Heart right ventricle (tissue), 16 donors: ENCODE results near the gene NXPH2. TPM values are rescaled to one million over a fixed set of nuclear protein-coding genes. Genes with fewer than 3 reads are reported as not detected.
A peak's percentile ranks its signal among the peaks of the same experiment; 100 is the strongest.

Experiments used
- ATAC-seq, 8 donors: fragments of 200-7000 bp; cut with Tn5 transposase; one replicate each; pipeline ENCODE4 v1.9.1; 2020; ENCODE audit warnings: mild to moderate bottlenecking in 8 of 8, moderate library complexity in 8 of 8, moderate number of reproducible peaks in 1 of 8
- DNase-seq, 2 donors: peaks; one replicate each; pipeline ENCODE4 v3.0.0-alpha.2; 2020
- H3K27ac ChIP-seq, 10 donors: fragments of 200-600 bp; sonication (generic) in 2 of 10; one replicate each; pipeline versions ENCODE4 v1.5.0 to v1.8.0; 2020 to 2022; ENCODE audit warnings: mild to moderate bottlenecking in 3 of 10
- H3K27me3 ChIP-seq, 7 donors: fragments of 200-600 bp; one replicate each; pipeline ENCODE4 v1.8.0; 2021 to 2022; ENCODE audit warnings: mild to moderate bottlenecking in 2 of 7
- H3K36me3 ChIP-seq, 9 donors: fragments of 200-600 bp; sonication (generic) in 1 of 9; one replicate each; pipeline versions ENCODE4 v1.5.0 to v1.8.0; 2020 to 2022; ENCODE audit warnings: mild to moderate bottlenecking in 2 of 9
- H3K4me1 ChIP-seq, 9 donors: fragments of 200-600 bp; sonication (generic) in 1 of 9; one replicate each; pipeline versions ENCODE4 v1.5.0 to v1.8.0; 2020 to 2022; ENCODE audit warnings: mild to moderate bottlenecking in 4 of 9
- H3K4me3 ChIP-seq, 10 donors: fragments of 200-600 bp; sonication (generic) in 2 of 10; one replicate each; pipeline versions ENCODE4 v1.5.0 to v1.8.0; 2020 to 2022; ENCODE audit warnings: mild to moderate bottlenecking in 7 of 10, moderate library complexity in 2 of 10
- H3K9me3 ChIP-seq, 11 donors: fragments of 200-600 bp in 10 of 11; sonication (generic) in 2 of 11; one replicate each; pipeline versions ENCODE4 v1.5.0 to v1.8.0; 2013 to 2022; ENCODE audit warnings: mild to moderate bottlenecking in 2 of 11, control low read depth in 1 of 11, moderate library complexity in 1 of 11
- WGBS, 2 donors: extraction: QIAGEN DNeasy Blood & Tissue Kit; methylation state at CpG; one replicate each; pipeline ENCODE4 v1.1.7; 2013; ENCODE audit warnings: inconsistent platforms in 1 of 2; 5-methylcytosine and 5-hydroxymethylcytosine counted together
- intact Hi-C, 10 donors: fragments of 100-400 bp; cut with DNase I; formaldehyde crosslinking; loops; one replicate each; pipeline versions ENCODE4 v1.11.1 to v1.14.2; 2022
- polyA plus RNA-seq, 2 donors: library from polyadenylated mRNA; stranded (reverse); fragments of 200-250 nt; gene quantifications; one replicate each; pipeline ENCODE4 v1.2.3, GENCODE V29; 2013
- total RNA-seq, 10 donors: library from RNA; stranded (reverse); fragmentation: NEBNext Ultra II Directional in 3 of 10; extraction: Animal tissue kit (Norgen Biotek cat#: 25700) in 3 of 10; gene quantifications; one replicate each; pipeline versions ENCODE4 v1.2.1 to v1.2.4, GENCODE V29; 2021 to 2023
- TF ChIP-seq, protein P1 (sequence below), 9 donors: fragments of 200-600 bp; sonication (generic) in 2 of 9; IDR thresholded peaks; one replicate each; pipeline versions ENCODE4 v1.5.0 to v1.8.0; 2021 to 2022; ENCODE audit warnings: antibody characterized with exemption in 9 of 9, mild to moderate bottlenecking in 5 of 9, moderate library complexity in 1 of 9
- donor health status: Arrhythmogenic right ventricular cardiomyopathy.
- donor health status: ischemic (EF 13 %, LVEDD 7.1; RV severe dilation, severe dysfunction).
- donor health status: healthy with polysubstance abuse.
- donor health status: DM: no; HTN: yes; CAD: no.
- donor health status: DM: no; HTN: no; CAD: no.
- donor health status: ischemic (EF 25% LVEDD 6.9; RV normal size, moderate dysfunction).
- donor health status: ischemic (EF 25% LVEDD 5.7; RV mildly dilated, moderate dysfunction).
- donor health status: healthy.
- donor health status: DM: yes; HTN: yes; CAD: no.
- donor health status: Ischemic cardiomyopathy.
- donor health status: ischemic (EF 35%, LVEDD 5.7; RV mildly dilated, moderate dysfunction).
- donor health status: nonischemic (EF 11% LVEDD 7.7; RV severe dilation, severe dysfunction).
- donor health status: DM: yes; HTN: yes; CAD: no.
- donor health status: PGD.
- donor health status: ischemic (EF 29% LVEDD 5.4; RV normal size, mild dysfunction).
- donor health status: nonischemic (EF 23%, LVEDD 6.1; RV moderate dilation, normal function).

Gene NXPH2
- total and polyA plus RNA-seq, 12 donors = not detected

- no peak overlapping the region for H3K4me3 ChIP-seq
- DNase-seq = no peak
- no peak for ATAC-seq
- H3K27ac ChIP-seq = no peak overlapping the region
- H3K9me3 ChIP-seq = no peaks in the 10 kb centered on the region
- TF ChIP-seq, protein P1, sequence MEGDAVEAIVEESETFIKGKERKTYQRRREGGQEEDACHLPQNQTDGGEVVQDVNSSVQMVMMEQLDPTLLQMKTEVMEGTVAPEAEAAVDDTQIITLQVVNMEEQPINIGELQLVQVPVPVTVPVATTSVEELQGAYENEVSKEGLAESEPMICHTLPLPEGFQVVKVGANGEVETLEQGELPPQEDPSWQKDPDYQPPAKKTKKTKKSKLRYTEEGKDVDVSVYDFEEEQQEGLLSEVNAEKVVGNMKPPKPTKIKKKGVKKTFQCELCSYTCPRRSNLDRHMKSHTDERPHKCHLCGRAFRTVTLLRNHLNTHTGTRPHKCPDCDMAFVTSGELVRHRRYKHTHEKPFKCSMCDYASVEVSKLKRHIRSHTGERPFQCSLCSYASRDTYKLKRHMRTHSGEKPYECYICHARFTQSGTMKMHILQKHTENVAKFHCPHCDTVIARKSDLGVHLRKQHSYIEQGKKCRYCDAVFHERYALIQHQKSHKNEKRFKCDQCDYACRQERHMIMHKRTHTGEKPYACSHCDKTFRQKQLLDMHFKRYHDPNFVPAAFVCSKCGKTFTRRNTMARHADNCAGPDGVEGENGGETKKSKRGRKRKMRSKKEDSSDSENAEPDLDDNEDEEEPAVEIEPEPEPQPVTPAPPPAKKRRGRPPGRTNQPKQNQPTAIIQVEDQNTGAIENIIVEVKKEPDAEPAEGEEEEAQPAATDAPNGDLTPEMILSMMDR (IDR thresholded peaks at IDR 0.05) = no peak
- intact Hi-C loops = loop anchor here in 1 of 10 donors (10.0 kb wide), 1 partner anchor 915 kb away; no protein-coding TSS in a partner anchor
- 81 to 83% methylated on average over 3 of the region's 3 CpGs for WGBS, 2 donors
- peaks cover 0 to 5% (median 0%) of the 10 kb centered on the region in 7 donors for H3K27me3 ChIP-seq
- H3K4me1 ChIP-seq = peaks cover 0 to under 1% (median 0%) of the 10 kb centered on the region in 9 donors
- H3K36me3 ChIP-seq = no peaks in the 10 kb centered on the region
Observed at GRCh38 chr2:138819964-138820363, 39.8 kb upstream of the NXPH2 start.

- peaks cover 0 to 3% (median 0%) of the 10 kb centered on the region in 9 donors for H3K4me1 ChIP-seq
- intact Hi-C loops = no loop called here
- WGBS, 2 donors = 10 to 16% methylated on average over 1 of the region's 1 CpG
- no peak overlapping the region for H3K27ac ChIP-seq
- H3K9me3 ChIP-seq = no peaks in the 10 kb centered on the region
- no peak for DNase-seq
- no peak overlapping the region for H3K4me3 ChIP-seq
- ATAC-seq = no peak
- H3K27me3 ChIP-seq = peaks cover 0 to 12% (median 0%) of the 10 kb centered on the region in 7 donors
- no peaks in the 10 kb centered on the region for H3K36me3 ChIP-seq
- TF ChIP-seq, protein P1 (IDR thresholded peaks at IDR 0.05) = no peak
Observed at GRCh38 chr2:138818556-138818955, 38.4 kb upstream of the NXPH2 start.

DNA sequence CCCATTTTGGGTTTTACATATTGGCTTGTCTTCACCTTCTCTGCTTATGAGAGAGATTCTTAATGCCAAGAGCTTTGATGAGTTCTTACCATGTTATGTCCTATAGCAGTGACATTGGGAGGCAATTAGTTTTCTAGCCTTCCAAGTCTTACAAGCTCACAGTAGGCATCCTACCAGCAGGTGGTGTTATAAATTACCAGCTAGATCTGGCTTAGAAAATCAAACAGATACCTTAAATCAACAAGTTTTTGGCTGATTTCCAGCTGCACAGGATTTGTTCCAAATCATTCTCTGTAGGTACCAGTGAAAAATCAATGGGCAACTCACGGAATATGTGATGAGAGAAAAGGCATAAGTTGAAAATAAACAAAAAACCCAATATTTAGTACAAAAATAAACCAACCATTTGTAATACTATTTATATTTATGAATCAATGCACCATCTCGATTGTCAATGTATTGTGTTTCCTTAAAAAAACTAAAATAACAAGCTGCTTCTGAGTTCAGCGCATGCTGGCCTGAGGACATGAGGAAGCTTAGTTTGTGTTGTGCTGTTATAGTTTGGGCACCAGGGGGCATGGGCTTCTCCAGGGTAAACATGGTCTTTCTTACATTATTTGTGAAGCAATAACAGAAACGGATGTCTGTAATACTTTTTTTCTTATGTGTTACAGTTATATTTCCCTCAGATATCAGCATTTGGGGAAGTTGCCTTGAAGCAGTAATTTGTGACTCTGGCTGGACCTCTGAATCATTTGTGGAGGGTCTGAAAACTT is 34.1 kb upstream of the NXPH2 start:
- intact Hi-C loops = no loop called here
- Histone ChIP-seq H3K27me3 (peaks cover 0 to 7% (median 0%) of the 10 kb centered on the region in 7 donors), H3K9me3 (no peaks in the 10 kb centered on the region), H3K36me3 (no peaks in the 10 kb centered on the region), H3K27ac (no peak overlapping the region), H3K4me3 (no peak overlapping the region), H3K4me1 (peaks cover 0 to 3% (median 0%) of the 10 kb centered on the region in 9 donors)
- WGBS, 2 donors = 70 to 73% methylated on average over 4 of the region's 4 CpGs
- TF ChIP-seq, protein P1 (IDR thresholded peaks at IDR 0.05) = peak in 1 of 9 donors; percentile 45
- DNase-seq (no peak), ATAC-seq (no peak)

- Histone ChIP-seq H3K27ac (no peak overlapping the region), H3K9me3 (no peaks in the 10 kb centered on the region), H3K36me3 (no peaks in the 10 kb centered on the region), H3K4me3 (no peak overlapping the region), H3K4me1 (peaks cover 0 to 3% (median 0%) of the 10 kb centered on the region in 9 donors), H3K27me3 (peaks cover 0 to 7% (median 0%) of the 10 kb centered on the region in 7 donors)
- 88% methylated on average over 3 of the region's 3 CpGs for WGBS, 2 donors
- TF ChIP-seq, protein P1 (IDR thresholded peaks at IDR 0.05) = no peak
- intact Hi-C loops = no loop called here
- DNase-seq (no peak), ATAC-seq (no peak)
Observed at GRCh38 chr2:138811431-138811830, 31.2 kb upstream of the NXPH2 start.
